DND-41 (cell line): ENCODE results near the gene SLC22A6.
A peak's percentile ranks its signal among the peaks of the same experiment; 100 is the strongest.

ENCODE experiments used
- ATAC-seq: fragments of 200-7000 bp; cut with Tn5 transposase; 3 replicates; pipeline ENCODE4 v1.9.1; 2021; ENCODE audit warnings: low read depth; ENCODE audit not compliant: insufficient read depth
- DNase-seq: peaks from one replicate; pipeline ENCODE4 v3.0.0-alpha.2; 2020
- H2AFZ ChIP-seq: 2 replicates; pipeline ENCODE4 v1.6.0; 2012; ENCODE audit warnings: low read depth, low read length
- H3K27ac ChIP-seq: 2 replicates; pipeline ENCODE4 v1.5.1; 2012; ENCODE audit warnings: low read length, inconsistent platforms
- H3K27me3 ChIP-seq: fragments of 200-600 bp; sonication (generic); 2 replicates; pipeline ENCODE4 v1.6.0; 2012; ENCODE audit warnings: low read length, mild to moderate bottlenecking, inconsistent platforms; ENCODE audit not compliant: insufficient read depth, poor library complexity
- H3K36me3 ChIP-seq: 2 replicates; pipeline ENCODE4 v1.5.1; 2012; ENCODE audit warnings: low read length, inconsistent platforms; ENCODE audit not compliant: insufficient read depth
- H3K4me1 ChIP-seq: 2 replicates; pipeline ENCODE4 v1.5.1; 2012; ENCODE audit warnings: mild to moderate bottlenecking, low read length; ENCODE audit not compliant: insufficient read depth
- H3K4me2 ChIP-seq: 2 replicates; pipeline ENCODE4 v1.6.0; 2012; ENCODE audit warnings: mild to moderate bottlenecking, moderate library complexity, low read length, inconsistent platforms; ENCODE audit not compliant: insufficient read depth
- H3K4me3 ChIP-seq, 2 experiments: fragments of 200-600 bp in 1 of 2; shearing (Covaris generic) in 1 of 2; 2 replicates each; pipeline ENCODE4 v1.5.1; 2012 to 2016; ENCODE audit warnings: inconsistent platforms in 2 of 2, low read length in 2 of 2, mild to moderate bottlenecking in 2 of 2, low read depth in 1 of 2, moderate library complexity in 1 of 2
- H3K79me2 ChIP-seq: 2 replicates; pipeline ENCODE4 v1.6.0; 2012; ENCODE audit warnings: low read length, inconsistent platforms; ENCODE audit not compliant: insufficient read depth
- H3K9ac ChIP-seq: 2 replicates; pipeline ENCODE4 v1.6.0; 2012; ENCODE audit warnings: low read depth, mild to moderate bottlenecking, inconsistent platforms, low read length, moderate library complexity
- H3K9me3 ChIP-seq: 2 replicates; pipeline ENCODE4 v1.5.1; 2012; ENCODE audit warnings: low read length, moderate library complexity, mild to moderate bottlenecking, inconsistent platforms; ENCODE audit not compliant: insufficient read depth, severe bottlenecking
- H4K20me1 ChIP-seq: 2 replicates; pipeline ENCODE4 v1.6.0; 2012; ENCODE audit warnings: low read length; ENCODE audit not compliant: insufficient read depth
- EZH2 ChIP-seq: IDR thresholded peaks from 3 replicates; pipeline ENCODE4 v1.6.1; 2012; ENCODE audit warnings: borderline replicate concordance, low read depth, mild to moderate bottlenecking, moderate library complexity, low read length, inconsistent platforms; ENCODE audit not compliant: severe bottlenecking
- TF ChIP-seq, protein P1 (sequence below): IDR thresholded peaks from 2 replicates; pipeline ENCODE4 v1.5.1; 2012; ENCODE audit warnings: borderline replicate concordance, low read length, moderate library complexity, mild to moderate bottlenecking; ENCODE audit not compliant: poor library complexity, severe bottlenecking; ENCODE audit errors: extremely low read depth

Gene SLC22A6, protein sequence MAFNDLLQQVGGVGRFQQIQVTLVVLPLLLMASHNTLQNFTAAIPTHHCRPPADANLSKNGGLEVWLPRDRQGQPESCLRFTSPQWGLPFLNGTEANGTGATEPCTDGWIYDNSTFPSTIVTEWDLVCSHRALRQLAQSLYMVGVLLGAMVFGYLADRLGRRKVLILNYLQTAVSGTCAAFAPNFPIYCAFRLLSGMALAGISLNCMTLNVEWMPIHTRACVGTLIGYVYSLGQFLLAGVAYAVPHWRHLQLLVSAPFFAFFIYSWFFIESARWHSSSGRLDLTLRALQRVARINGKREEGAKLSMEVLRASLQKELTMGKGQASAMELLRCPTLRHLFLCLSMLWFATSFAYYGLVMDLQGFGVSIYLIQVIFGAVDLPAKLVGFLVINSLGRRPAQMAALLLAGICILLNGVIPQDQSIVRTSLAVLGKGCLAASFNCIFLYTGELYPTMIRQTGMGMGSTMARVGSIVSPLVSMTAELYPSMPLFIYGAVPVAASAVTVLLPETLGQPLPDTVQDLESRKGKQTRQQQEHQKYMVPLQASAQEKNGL

DNA sequence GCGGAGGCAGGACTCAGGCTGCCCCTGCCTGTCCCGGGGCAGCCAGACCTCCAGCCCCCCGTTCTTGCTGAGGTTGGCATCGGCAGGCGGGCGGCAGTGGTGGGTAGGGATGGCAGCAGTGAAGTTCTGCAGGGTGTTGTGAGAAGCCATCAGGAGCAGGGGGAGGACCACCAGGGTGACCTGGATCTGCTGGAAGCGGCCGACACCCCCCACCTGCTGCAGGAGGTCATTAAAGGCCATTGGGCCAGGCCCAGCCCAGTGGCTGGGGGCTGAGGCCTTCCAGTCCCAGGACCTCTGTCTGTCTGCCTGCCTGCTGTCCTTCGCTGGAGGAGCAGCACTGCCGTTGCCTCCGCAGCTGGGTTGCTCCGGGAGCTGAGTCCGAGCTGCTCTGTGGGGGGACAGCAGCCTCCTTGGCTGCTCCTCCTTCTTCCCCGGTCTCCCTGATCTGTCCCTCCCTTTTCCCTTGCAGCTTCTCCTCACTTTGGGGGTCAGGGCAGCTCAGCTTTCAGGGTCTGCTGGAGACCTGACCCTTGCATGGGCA lies at the start of gene SLC22A6:
TSS of gene SLC22A6 (minus strand) at position 517 of the 541 bp plus-strand sequence. CDS start at position 240, 277 bp downstream.
- H2AFZ ChIP-seq, result no peak within 1 kb of the TSS
- H3K36me3 ChIP-seq, result no peaks in the 10 kb centered on the region
- no peak for TF ChIP-seq EZH2
- TF ChIP-seq, protein P1, sequence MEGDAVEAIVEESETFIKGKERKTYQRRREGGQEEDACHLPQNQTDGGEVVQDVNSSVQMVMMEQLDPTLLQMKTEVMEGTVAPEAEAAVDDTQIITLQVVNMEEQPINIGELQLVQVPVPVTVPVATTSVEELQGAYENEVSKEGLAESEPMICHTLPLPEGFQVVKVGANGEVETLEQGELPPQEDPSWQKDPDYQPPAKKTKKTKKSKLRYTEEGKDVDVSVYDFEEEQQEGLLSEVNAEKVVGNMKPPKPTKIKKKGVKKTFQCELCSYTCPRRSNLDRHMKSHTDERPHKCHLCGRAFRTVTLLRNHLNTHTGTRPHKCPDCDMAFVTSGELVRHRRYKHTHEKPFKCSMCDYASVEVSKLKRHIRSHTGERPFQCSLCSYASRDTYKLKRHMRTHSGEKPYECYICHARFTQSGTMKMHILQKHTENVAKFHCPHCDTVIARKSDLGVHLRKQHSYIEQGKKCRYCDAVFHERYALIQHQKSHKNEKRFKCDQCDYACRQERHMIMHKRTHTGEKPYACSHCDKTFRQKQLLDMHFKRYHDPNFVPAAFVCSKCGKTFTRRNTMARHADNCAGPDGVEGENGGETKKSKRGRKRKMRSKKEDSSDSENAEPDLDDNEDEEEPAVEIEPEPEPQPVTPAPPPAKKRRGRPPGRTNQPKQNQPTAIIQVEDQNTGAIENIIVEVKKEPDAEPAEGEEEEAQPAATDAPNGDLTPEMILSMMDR, result no peak
- H3K79me2 ChIP-seq, result no peaks in the 10 kb centered on the region
- no peak within 1 kb of the TSS for H3K4me2 ChIP-seq
- DNase-seq (no peak), ATAC-seq (no peak)
- peaks cover 5% of the 10 kb centered on the region for H3K27me3 ChIP-seq
- H3K4me3 ChIP-seq, result no peak within 1 kb of the TSS
- H3K9me3 ChIP-seq, result no peaks in the 10 kb centered on the region
- no peak within 1 kb of the TSS for H3K27ac ChIP-seq
- no peak within 1 kb of the TSS for H3K9ac ChIP-seq
- no peaks in the 10 kb centered on the region for H3K4me1 ChIP-seq
- no peaks in the 10 kb centered on the region for H4K20me1 ChIP-seq

DNA sequence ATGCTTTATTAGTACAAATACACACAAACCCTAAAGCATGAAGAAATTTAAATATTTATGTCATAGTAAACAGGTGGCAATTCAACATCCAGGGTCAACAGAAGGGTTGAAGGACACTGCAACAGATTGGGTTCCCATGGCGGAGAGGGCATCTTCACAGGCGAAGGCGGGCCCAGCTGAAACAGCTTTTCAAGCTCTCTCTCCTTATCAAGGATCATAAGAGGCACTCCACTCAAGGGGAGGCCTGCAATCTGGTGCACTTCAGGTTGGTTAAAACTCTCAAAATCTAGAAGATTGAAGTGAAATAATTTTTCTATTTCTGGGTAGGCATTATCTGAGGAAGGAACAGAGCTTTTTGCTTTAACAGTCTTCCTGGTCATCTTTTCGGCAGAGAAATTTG lies 47.7 kb upstream of the SLC22A6 start:
- DNase-seq, result no peak
- no peak for TF ChIP-seq EZH2
- TF ChIP-seq, protein P1, result no peak
- no peak overlapping the region for H2AFZ ChIP-seq

DNA sequence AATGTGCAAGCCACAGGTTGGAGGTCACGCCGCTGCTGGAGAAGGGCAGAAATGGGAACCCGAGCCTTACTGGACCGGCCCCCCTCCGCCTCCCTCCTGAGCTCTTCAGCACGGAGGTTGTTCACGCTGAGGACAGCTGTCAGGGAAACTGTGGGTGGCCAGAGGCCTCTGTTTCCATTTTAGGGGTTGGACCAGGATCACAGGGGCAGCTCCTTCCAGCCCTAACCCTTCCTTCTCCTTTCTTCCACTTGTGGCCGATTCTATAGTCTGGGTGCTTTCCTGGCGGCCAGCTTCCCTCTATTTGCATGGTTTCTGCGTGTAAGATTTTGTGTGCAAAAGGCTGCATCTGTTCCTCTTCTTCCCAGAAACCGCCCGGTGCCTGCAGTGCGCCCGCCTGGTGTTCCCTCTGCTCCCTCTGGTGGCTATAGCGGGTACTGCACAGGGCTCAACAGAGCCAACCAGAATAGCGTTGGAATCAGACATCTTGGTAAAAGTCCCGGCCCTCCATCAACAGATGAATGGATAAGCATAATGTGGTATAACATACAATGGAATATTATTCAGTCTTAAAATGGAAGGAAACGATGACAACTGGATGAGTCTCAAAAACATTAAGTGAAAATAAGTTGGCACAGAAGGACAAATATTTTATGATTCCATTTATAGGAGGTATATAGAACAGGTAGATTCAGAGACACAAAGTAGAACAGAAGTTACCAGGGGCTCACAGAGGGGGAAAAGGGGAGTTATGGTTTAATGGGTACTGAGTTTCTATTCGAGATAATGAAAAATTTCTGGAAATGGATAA lies 39.3 kb upstream of the SLC22A6 start:
- peak overlapping the region; percentile 27; the same call in 1 of the 2 replicates for H3K4me2 ChIP-seq
- no peak overlapping the region for H3K4me3 ChIP-seq
- peaks cover 32% of the 10 kb centered on the region for H3K27me3 ChIP-seq
- H2AFZ ChIP-seq, result no peak overlapping the region
- no peak overlapping the region for H3K9ac ChIP-seq
- peaks cover 4% of the 10 kb centered on the region; the same call in 1 of the 2 replicates for H4K20me1 ChIP-seq
- no peaks in the 10 kb centered on the region for H3K79me2 ChIP-seq
- H3K4me1 ChIP-seq, result no peaks in the 10 kb centered on the region; the same call in 1 of the 2 replicates
- no peak for TF ChIP-seq EZH2
- TF ChIP-seq, protein P1, result peak; percentile 100
- peak; percentile 95 for ATAC-seq
- H3K27ac ChIP-seq, result no peak overlapping the region
- no peaks in the 10 kb centered on the region for H3K9me3 ChIP-seq
- H3K36me3 ChIP-seq, result no peaks in the 10 kb centered on the region
- peak; percentile 83 for DNase-seq

More for the DNA sequence above, 47.7 kb upstream of the SLC22A6 start:
- Histone ChIP-seq H3K9ac (no peak overlapping the region), H4K20me1 (no peaks in the 10 kb centered on the region), H3K4me2 (no peak overlapping the region), H3K4me1 (no peaks in the 10 kb centered on the region), H3K9me3 (no peaks in the 10 kb centered on the region), H3K36me3 (no peaks in the 10 kb centered on the region), H3K27me3 (peaks cover 10% of the 10 kb centered on the region), H3K79me2 (no peaks in the 10 kb centered on the region), H3K27ac (no peak overlapping the region), H3K4me3 (no peak overlapping the region)
- no peak for ATAC-seq
